ENCODE results near the gene LRPPRC. TPM values are rescaled to one million over a fixed set of nuclear protein-coding genes. Genes with fewer than 3 reads are reported as not detected.

LRPPRC gene
- total RNA-seq, 1 donor = 57.2 TPM

- no peaks in the 10 kb centered on the region for H3K9me3 ChIP-seq (ENCODE audit: low read depth, low read length)
Observed at GRCh38 chr2:43985359-43985758, 10.4 kb downstream of the LRPPRC start.

GRCh38 chr2:43984533-43984932 is 11.3 kb downstream of the LRPPRC start:
- peaks cover 17% of the 10 kb centered on the region for H3K36me3 ChIP-seq (ENCODE audit: insufficient read depth, low read length)

More at GRCh38 chr2:43985359-43985758, 10.4 kb downstream of the LRPPRC start:
- DNase-seq (ENCODE audit: insufficient read length, low spot score, missing footprints) = no peak
- H3K27me3 ChIP-seq (ENCODE audit: insufficient read depth, low read length) = no peaks in the 10 kb centered on the region
- H3K4me2 ChIP-seq (ENCODE audit: insufficient read depth, low read length) = no peak overlapping the region
- H3K4me1 ChIP-seq (ENCODE audit: insufficient read depth, low read length) = no peaks in the 10 kb centered on the region
- peaks cover 14% of the 10 kb centered on the region for H3K36me3 ChIP-seq (ENCODE audit: insufficient read depth, low read length)
- no peak overlapping the region for H3K27ac ChIP-seq (ENCODE audit: low read depth, low read length)
- peaks cover 13% of the 10 kb centered on the region for H4K20me1 ChIP-seq (ENCODE audit: insufficient read depth, low read length)
- H3K79me2 ChIP-seq (ENCODE audit: insufficient read depth, low read length) = peaks cover 81% of the 10 kb centered on the region
- no peak for TF ChIP-seq CTCF (IDR thresholded peaks at IDR 0.05; ENCODE audit: extremely low read depth, low read depth, low read length)
- H3K4me3 ChIP-seq (ENCODE audit: insufficient read depth, low read length) = no peak overlapping the region
- no peak overlapping the region for H2AFZ ChIP-seq (ENCODE audit: low read length)

GRCh38 chr2:43980902-43981301 is 14.9 kb downstream of the LRPPRC start:
- Histone ChIP-seq H3K36me3 (ENCODE audit: insufficient read depth, low read length) (peaks cover 34% of the 10 kb centered on the region), H3K9me3 (ENCODE audit: low read depth, low read length) (no peaks in the 10 kb centered on the region), H3K79me2 (ENCODE audit: insufficient read depth, low read length) (peaks cover 46% of the 10 kb centered on the region), H4K20me1 (ENCODE audit: insufficient read depth, low read length) (peaks cover 6% of the 10 kb centered on the region), H2AFZ (ENCODE audit: low read length) (no peak overlapping the region), H3K4me2 (ENCODE audit: insufficient read depth, low read length) (no peak overlapping the region), H3K27me3 (ENCODE audit: insufficient read depth, low read length) (no peaks in the 10 kb centered on the region), H3K27ac (ENCODE audit: low read depth, low read length) (no peak overlapping the region), H3K4me1 (ENCODE audit: insufficient read depth, low read length) (no peaks in the 10 kb centered on the region), H3K4me3 (ENCODE audit: insufficient read depth, low read length) (no peak overlapping the region)
- no peak for TF ChIP-seq CTCF (IDR thresholded peaks at IDR 0.05; ENCODE audit: extremely low read depth, low read depth, low read length)
- no peak for DNase-seq (ENCODE audit: insufficient read length, low spot score, missing footprints)

More at GRCh38 chr2:43984533-43984932, 11.3 kb downstream of the LRPPRC start:
- Histone ChIP-seq H4K20me1 (ENCODE audit: insufficient read depth, low read length) (peaks cover 10% of the 10 kb centered on the region), H3K9me3 (ENCODE audit: low read depth, low read length) (no peaks in the 10 kb centered on the region), H3K4me2 (ENCODE audit: insufficient read depth, low read length) (no peak overlapping the region), H3K4me1 (ENCODE audit: insufficient read depth, low read length) (no peaks in the 10 kb centered on the region), H3K27me3 (ENCODE audit: insufficient read depth, low read length) (no peaks in the 10 kb centered on the region), H3K27ac (ENCODE audit: low read depth, low read length) (no peak overlapping the region), H3K4me3 (ENCODE audit: insufficient read depth, low read length) (no peak overlapping the region), H2AFZ (ENCODE audit: low read length) (no peak overlapping the region), H3K79me2 (ENCODE audit: insufficient read depth, low read length) (peaks cover 75% of the 10 kb centered on the region)
- no peak for TF ChIP-seq CTCF (IDR thresholded peaks at IDR 0.05; ENCODE audit: extremely low read depth, low read depth, low read length)
- peak; percentile 23 for DNase-seq (ENCODE audit: insufficient read length, low spot score, missing footprints)

GRCh38 chr2:43977677-43978375 is 18.0 kb downstream of the LRPPRC start:
- no peaks in the 10 kb centered on the region for H3K4me1 ChIP-seq (ENCODE audit: insufficient read depth, low read length)
- no peak overlapping the region for H2AFZ ChIP-seq (ENCODE audit: low read length)
- no peaks in the 10 kb centered on the region for H3K9me3 ChIP-seq (ENCODE audit: low read depth, low read length)
- H3K27me3 ChIP-seq (ENCODE audit: insufficient read depth, low read length) = no peaks in the 10 kb centered on the region
- H3K4me2 ChIP-seq (ENCODE audit: insufficient read depth, low read length) = no peak overlapping the region
- peaks cover 15% of the 10 kb centered on the region for H3K79me2 ChIP-seq (ENCODE audit: insufficient read depth, low read length)
- H3K36me3 ChIP-seq (ENCODE audit: insufficient read depth, low read length) = peaks cover 61% of the 10 kb centered on the region
- no peak overlapping the region for H3K27ac ChIP-seq (ENCODE audit: low read depth, low read length)
- H3K4me3 ChIP-seq (ENCODE audit: insufficient read depth, low read length) = no peak overlapping the region
- H4K20me1 ChIP-seq (ENCODE audit: insufficient read depth, low read length) = no peaks in the 10 kb centered on the region
- TF ChIP-seq CTCF (IDR thresholded peaks at IDR 0.05; ENCODE audit: extremely low read depth, low read depth, low read length) = no peak
- DNase-seq (ENCODE audit: insufficient read length, low spot score, missing footprints) = no peak

Measured in osteoblast (primary cell).